MM.1S (cell line): ENCODE data around the gene ST3GAL4.

Experiments used
- CTCF ChIP-seq: fragments of 300-600 bp; sonication (generic); IDR thresholded peaks from 2 replicates; pipeline ENCODE4 v1.5.1; 2016; ENCODE audit warnings: antibody characterized with exemption, low read length, mixed read lengths
- EZH2 ChIP-seq: fragments of 300-600 bp; sonication (generic); optimal IDR thresholded peaks from 2 replicates; pipeline ENCODE3; 2017; ENCODE audit warnings: low read depth, mild to moderate bottlenecking, antibody characterized with exemption, low read length, mixed read lengths
- EZH2phosphoT487 ChIP-seq: fragments of 300-600 bp; sonication (generic); IDR thresholded peaks from 2 replicates; pipeline ENCODE4 v1.6.1; 2018; ENCODE audit warnings: antibody characterized with exemption, low read length

GRCh38 chr11:126419801-126420697 is 64.6 kb downstream of the ST3GAL4 start:
- TF ChIP-seq CTCF (no peak), EZH2 (no peak), EZH2phosphoT487 (no peak)
